GM12878 (cell line): ENCODE measurements around the gene IFNL2. TPM values are rescaled to one million over a fixed set of nuclear protein-coding genes. Genes with fewer than 3 reads are reported as not detected.

Experiments used
- ATAC-seq: fragments of 200-7000 bp; cut with Tn5 transposase; 3 replicates; pipeline ENCODE4 v1.9.1; 2020; ENCODE audit warnings: mild to moderate bottlenecking, moderate library complexity
- BruUV-seq: library from RNA; stranded (reverse); fragments of 400-500 nt; replicated peaks from 2 replicates; lab custom pipeline; 2021; lab: Mats Ljungman, UMichigan
- CTCF ChIA-PET: fragments of 300-600 bp; sonication (Branson Sonifier 250); formaldehyde crosslinking; extraction: SDS; loops from one replicate; lab custom pipeline; 2021; ENCODE audit warnings: inconsistent platforms; lab: Yijun Ruan, JAX
- POLR2A ChIA-PET: fragments of 350-600 bp; formaldehyde crosslinking; extraction: SDS; loops from one replicate; lab custom pipeline; 2021; ENCODE audit warnings: inconsistent platforms; lab: Charles Lee
- RAD21 ChIA-PET: fragments of 300-600 bp; sonication (Branson Sonifier 250); formaldehyde crosslinking; loops from one replicate; lab custom pipeline; 2023; ENCODE audit warnings: antibody characterized with exemption; ENCODE audit not compliant: unreplicated experiment; lab: Charles Lee
- SMC1A ChIA-PET: fragments of 300-600 bp; sonication (Branson Sonifier 250); formaldehyde crosslinking; loops from one replicate; lab custom pipeline; 2023; ENCODE audit not compliant: unreplicated experiment, uncharacterized antibody; lab: Charles Lee
- DNase-seq: peaks from one replicate; pipeline ENCODE4 v3.0.0-alpha.2; 2011; ENCODE audit warnings: low read depth, low spot score
- FAIRE-seq: peaks from 3 replicates; lab custom pipeline; 2011; peaks lifted over from hg19 to GRCh38; lab: Jason Lieb, UNC
- H2AFZ ChIP-seq: 2 replicates; pipeline ENCODE4 v1.6.0; 2011; ENCODE audit warnings: low read depth, low read length, control low read depth; ENCODE audit not compliant: control insufficient read depth
- H3K27ac ChIP-seq: 2 replicates; pipeline ENCODE4 v1.5.1; 2011; ENCODE audit warnings: control low read depth; ENCODE audit not compliant: control insufficient read depth, insufficient read depth
- H3K27me3 ChIP-seq, 2 experiments: replicated peaks in 1 of 2; 2 replicates each; pipeline versions ENCODE4 v1.6.0 to v1.6.1; 2011; ENCODE audit warnings: low read length in 1 of 2; ENCODE audit not compliant: control insufficient read depth in 2 of 2, insufficient read depth in 2 of 2
- H3K36me3 ChIP-seq, 2 experiments: 2 replicates each; pipeline ENCODE4 v1.5.1; 2011; ENCODE audit warnings: low read length in 1 of 2; ENCODE audit not compliant: control insufficient read depth in 2 of 2, insufficient read depth in 2 of 2
- H3K4me1 ChIP-seq: 2 replicates; pipeline ENCODE4 v1.6.1; 2011; ENCODE audit warnings: mild to moderate bottlenecking, low read length, moderate library complexity, mixed read lengths; ENCODE audit not compliant: control insufficient read depth, insufficient read depth
- H3K4me2 ChIP-seq: 2 replicates; pipeline ENCODE4 v1.6.0; 2011; ENCODE audit warnings: control low read depth; ENCODE audit not compliant: control insufficient read depth, insufficient read depth
- H3K4me3 ChIP-seq: fragments of 200-600 bp; sonication (generic); 2 replicates; pipeline ENCODE4 v1.5.1; 2016
- H3K79me2 ChIP-seq: 2 replicates; pipeline ENCODE4 v1.6.0; 2011; ENCODE audit warnings: low read length; ENCODE audit not compliant: control insufficient read depth, insufficient read depth
- H3K9ac ChIP-seq: 2 replicates; pipeline ENCODE4 v1.8.0; 2011; ENCODE audit warnings: low read length, control low read depth, mixed read lengths; ENCODE audit not compliant: control insufficient read depth, insufficient read depth
- H3K9me3 ChIP-seq: replicated peaks from 3 replicates; pipeline ENCODE4 v1.5.1; 2011; ENCODE audit warnings: mild to moderate bottlenecking, low read length; ENCODE audit not compliant: control insufficient read depth, insufficient read depth
- H4K20me1 ChIP-seq: 2 replicates; pipeline ENCODE4 v1.6.0; 2011; ENCODE audit not compliant: control insufficient read depth, insufficient read depth
- BCLAF1 ChIP-seq: fragments of 450-650 bp; IDR thresholded peaks from 2 replicates; pipeline ENCODE4 v1.6.1; 2017; ENCODE audit warnings: antibody characterized with exemption, mild to moderate bottlenecking, moderate library complexity
- CHD4 ChIP-seq: fragments of 200-600 bp; sonication (generic); IDR thresholded peaks from 2 replicates; pipeline ENCODE4 v1.6.1; 2016; ENCODE audit warnings: mild to moderate bottlenecking
- IRF5 ChIP-seq: fragments of 450-650 bp; IDR thresholded peaks from 2 replicates; pipeline ENCODE4 v1.6.1; 2017; ENCODE audit warnings: borderline replicate concordance
- KAT2A ChIP-seq: conservative IDR thresholded peaks from 2 replicates; pipeline ENCODE4 v1.6.1; 2011; ENCODE audit warnings: low read depth, low read length; ENCODE audit not compliant: control insufficient read depth
- SMC3 ChIP-seq: IDR thresholded peaks from 2 replicates; pipeline ENCODE4 v1.6.1; 2011; ENCODE audit warnings: low read length, improper control_type of control experiment, borderline replicate concordance
- YBX1 ChIP-seq: fragments of 450-650 bp; IDR thresholded peaks from 2 replicates; pipeline ENCODE4 v1.6.1; 2016; ENCODE audit warnings: antibody characterized with exemption
- ZNF24 ChIP-seq: fragments of 450-650 bp; IDR thresholded peaks from 2 replicates; pipeline ENCODE4 v1.6.1; 2017; ENCODE audit warnings: antibody characterized with exemption, mild to moderate bottlenecking
- WGBS: methylation state at CpG from one replicate; pipeline ENCODE4 v1.1.6; 2016; ENCODE audit warnings: low lambda C conversion rate; ENCODE audit not compliant: insufficient replicate concordance, insufficient coverage; ENCODE audit errors: missing lambda C conversion rate; 5-methylcytosine and 5-hydroxymethylcytosine counted together
- in situ Hi-C: fragments of 300-500 bp; cut with MboI; formaldehyde crosslinking; loops from 9 replicates; pipeline ENCODE4 v1.14.3; 2018; ENCODE audit warnings: mixed read lengths
- intact Hi-C: fragments of 100-400 bp; cut with micrococcal nuclease; formaldehyde crosslinking; loops from one replicate; pipeline ENCODE4 v1.14.2; 2022; ENCODE audit not compliant: unreplicated experiment
- polyA plus RNA-seq, 11 experiments: library from polyadenylated mRNA; depleted of rRNA in 4 of 11; unstranded in 6 of 11; stranded (reverse) in 5 of 11; fragments of >200 nt; fragmentation: Nextera tagmentation in 4 of 11; fragmentation: Illumina TruSeq in 1 of 11; extraction: Ambion mirVana in 4 of 11; extraction: Trizol in 1 of 11; gene quantifications; 1 replicate in 1 of 11; 2 replicates in 10 of 11; pipeline versions ENCODE4 v1.2.1 to v1.2.3, GENCODE V29; 2011 to 2016; ENCODE audit warnings: inconsistent platforms in 2 of 11, missing spikeins in 2 of 11, low read depth in 1 of 11
- total RNA-seq, 4 experiments: library from RNA; depleted of rRNA in 3 of 4; stranded (reverse); fragments of >200 nt in 3 of 4; fragmentation: Illumina TruSeq in 1 of 4; extraction: Trizol in 1 of 4; gene quantifications; 2 replicates each; pipeline versions ENCODE4 v1.2.1 to v1.2.3, GENCODE V29; 2013 to 2021

IFNL2 gene
- total and polyA plus RNA-seq, 10 of the 15 experiments (the other 5 are each of a cell fraction or from before 2014, with no cell fraction given) = 0.24 TPM; not detected in 9

DNA sequence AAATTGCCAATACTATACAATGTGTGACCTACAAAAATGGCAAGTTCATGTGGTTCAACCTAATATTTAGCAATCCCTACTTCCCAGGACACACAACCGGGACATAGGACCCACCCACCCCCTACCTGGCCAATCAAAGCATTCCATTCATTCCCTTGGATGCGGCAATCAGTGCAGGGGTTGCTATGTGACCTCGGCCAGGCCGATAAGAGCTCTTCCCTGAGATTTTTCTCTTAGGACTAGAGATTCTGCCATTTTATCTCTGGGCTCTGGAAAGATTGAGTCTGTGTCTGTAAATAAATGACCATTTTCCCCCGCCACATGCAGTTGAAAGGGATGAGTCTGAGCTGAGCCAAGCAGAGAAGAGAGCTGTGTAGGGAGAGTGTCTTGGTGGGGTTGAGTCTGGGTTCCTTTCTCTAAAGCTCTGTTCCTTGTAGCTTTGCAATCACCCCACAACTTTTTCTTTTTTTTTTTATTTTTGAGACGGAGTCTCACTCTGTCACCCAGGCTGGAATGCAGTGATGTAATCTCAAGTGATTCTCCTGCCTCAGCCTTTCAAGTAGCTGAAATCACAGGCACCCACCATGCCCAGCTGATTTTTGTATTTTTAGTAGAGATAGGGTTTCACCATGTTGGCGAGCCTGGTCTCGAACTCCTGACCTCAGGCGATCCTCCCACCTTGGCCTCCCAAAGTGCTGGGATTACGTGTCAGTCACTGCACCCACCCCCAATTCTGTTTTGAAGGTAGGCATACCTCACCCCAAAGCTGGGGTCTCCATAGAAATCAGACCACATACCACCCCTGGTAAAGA lies 35.4 kb downstream of the IFNL2 start:
- no peaks in the 10 kb centered on the region for H3K4me1 ChIP-seq
- no TSS peak for BruUV-seq
- ChIA-PET CTCF (interaction anchor here (1.4 kb wide), 1 partner anchor 24 kb away, joined by 4 read pairs; no protein-coding TSS in a partner anchor), POLR2A (no interaction called here), RAD21 (no interaction called here), SMC1A (no interaction called here)
- 27% methylated on average over 10 of the region's 10 CpGs for WGBS
- ATAC-seq (no peak), FAIRE-seq (no peak), DNase-seq (no peak)
- no peak overlapping the region for H3K4me3 ChIP-seq
- H3K9ac ChIP-seq = no peak overlapping the region
- no peaks in the 10 kb centered on the region for H3K79me2 ChIP-seq
- TF ChIP-seq IRF5 (no peak), BCLAF1 (no peak), SMC3 (no peak), CHD4 (no peak), ZNF24 (no peak), YBX1 (no peak), KAT2A (no peak)
- no peaks in the 10 kb centered on the region for H4K20me1 ChIP-seq
- intact Hi-C loops = no loop called here
- in situ Hi-C loops = no loop called here
- H3K27ac ChIP-seq = no peak overlapping the region
- H3K27me3 ChIP-seq = peaks cover 0 to 2% of the 10 kb centered on the region in 2 experiments; a peak in 1 of 4 replicates
- H2AFZ ChIP-seq = no peak overlapping the region
- no peaks in the 10 kb centered on the region for H3K36me3 ChIP-seq
- H3K4me2 ChIP-seq = no peak overlapping the region
- H3K9me3 ChIP-seq = no peaks in the 10 kb centered on the region
